Adrenal gland (tissue), 12 donors: ENCODE data around the gene SPAG7. TPM values are rescaled to one million over a fixed set of nuclear protein-coding genes. Genes with fewer than 3 reads are reported as not detected.

ENCODE experiments used
- DNase-seq, 7 donors: peaks; one replicate each; pipeline ENCODE4 v3.0.0-alpha.2; 2019 to 2020
- H3K27ac ChIP-seq, 5 donors: fragments of 200-600 bp; sonication (generic) in 4 of 5; 1 replicate in 3 of 5; 2 replicates in 2 of 5; pipeline versions ENCODE4 v1.5.1 to v1.8.0; 2016 to 2020; ENCODE audit warnings: mild to moderate bottlenecking in 1 of 5
- H3K27me3 ChIP-seq: fragments of 200-600 bp; 2 replicates; pipeline ENCODE4 v1.8.0; 2021
- H3K36me3 ChIP-seq, 2 donors: fragments of 200-600 bp; replicated peaks in 1 of 2; 1 replicate in 1 of 2; 2 replicates in 1 of 2; pipeline versions ENCODE4 v1.5.1 to v1.8.0; 2018 to 2022
- H3K4me1 ChIP-seq, 2 donors: fragments of 200-600 bp; replicated peaks in 1 of 2; 1 replicate in 1 of 2; 2 replicates in 1 of 2; pipeline versions ENCODE4 v1.5.1 to v1.8.0; 2018 to 2021
- H3K4me3 ChIP-seq, 4 donors: fragments of 200-600 bp; sonication (generic) in 3 of 4; one replicate each; pipeline ENCODE4 v1.5.1; 2016 to 2018
- H3K9me3 ChIP-seq, 3 donors: fragments of 200-600 bp; sonication (generic) in 1 of 3; replicated peaks in 1 of 3; 1 replicate in 2 of 3; 2 replicates in 1 of 3; pipeline versions ENCODE4 v1.5.1 to v1.8.0; 2016 to 2021
- CTCF ChIP-seq, 6 experiments: fragments of 450-650 bp in 4 of 6; fragments of 200-600 bp in 2 of 6; sonication (generic) in 1 of 6; IDR thresholded peaks; 1 replicate in 5 of 6; 2 replicates in 1 of 6; pipeline versions ENCODE4 v1.5.1 to v1.8.0; 2016 to 2021; ENCODE audit warnings: antibody characterized with exemption in 6 of 6, mild to moderate bottlenecking in 2 of 6, moderate library complexity in 1 of 6
- POLR2A ChIP-seq, 2 donors: fragments of 450-650 bp; IDR thresholded peaks; one replicate each; pipeline ENCODE4 v1.6.1; 2017; ENCODE audit warnings: antibody characterized with exemption in 2 of 2, mild to moderate bottlenecking in 2 of 2, moderate library complexity in 1 of 2
- WGBS, 4 donors: extraction: QIAGEN DNeasy Blood & Tissue Kit in 2 of 4; methylation state at CpG; one replicate each; pipeline versions ENCODE4 v1.1.5 to v1.1.7; 2013 to 2017; 5-methylcytosine and 5-hydroxymethylcytosine counted together
- intact Hi-C, 2 donors: fragments of 100-400 bp; cut with DNase I; formaldehyde crosslinking; loops; one replicate each; pipeline versions ENCODE4 v1.14.1 to v1.15.0; 2022 to 2023
- polyA plus RNA-seq, 3 donors: library from polyadenylated mRNA; stranded (reverse); fragments of 200-250 nt in 2 of 3; fragments of 350-450 nt in 1 of 3; fragmentation: Illumina TruSeq in 1 of 3; extraction: RNeasy Lipid Tissue Mini Kit (QIAGEN cat#74804) in 1 of 3; gene quantifications; one replicate each; pipeline ENCODE4 v1.2.3, GENCODE V29; 2013 to 2014
- total RNA-seq, 9 donors: library from RNA; depleted of rRNA in 4 of 9; stranded (reverse); fragments of >200 nt in 4 of 9; fragments of 120-200 nt in 1 of 9; fragmentation: NEBNext Ultra II Directional in 1 of 9; extraction: Animal tissue kit (Norgen Biotek cat#: 25700) in 1 of 9; gene quantifications; one replicate each; pipeline versions ENCODE4 v1.1.0 to v1.2.4, GENCODE V29; 2013 to 2023
- donor health status: healthy with polysubstance abuse.
- donor health status: Bipolar disorder and iron deficiency.
- donor health status: DM: yes; HTN: yes; CAD: no.
- donor health status: DM: no; HTN: no; CAD: no.
- donor health status: DM: no; HTN: no; CAD: no.
- donor health status: DM: yes; HTN: yes; CAD: no.

The SPAG7 gene
- total and polyA plus RNA-seq, 12 donors = 44.3 to 120 (median 73.5) TPM

DNA sequence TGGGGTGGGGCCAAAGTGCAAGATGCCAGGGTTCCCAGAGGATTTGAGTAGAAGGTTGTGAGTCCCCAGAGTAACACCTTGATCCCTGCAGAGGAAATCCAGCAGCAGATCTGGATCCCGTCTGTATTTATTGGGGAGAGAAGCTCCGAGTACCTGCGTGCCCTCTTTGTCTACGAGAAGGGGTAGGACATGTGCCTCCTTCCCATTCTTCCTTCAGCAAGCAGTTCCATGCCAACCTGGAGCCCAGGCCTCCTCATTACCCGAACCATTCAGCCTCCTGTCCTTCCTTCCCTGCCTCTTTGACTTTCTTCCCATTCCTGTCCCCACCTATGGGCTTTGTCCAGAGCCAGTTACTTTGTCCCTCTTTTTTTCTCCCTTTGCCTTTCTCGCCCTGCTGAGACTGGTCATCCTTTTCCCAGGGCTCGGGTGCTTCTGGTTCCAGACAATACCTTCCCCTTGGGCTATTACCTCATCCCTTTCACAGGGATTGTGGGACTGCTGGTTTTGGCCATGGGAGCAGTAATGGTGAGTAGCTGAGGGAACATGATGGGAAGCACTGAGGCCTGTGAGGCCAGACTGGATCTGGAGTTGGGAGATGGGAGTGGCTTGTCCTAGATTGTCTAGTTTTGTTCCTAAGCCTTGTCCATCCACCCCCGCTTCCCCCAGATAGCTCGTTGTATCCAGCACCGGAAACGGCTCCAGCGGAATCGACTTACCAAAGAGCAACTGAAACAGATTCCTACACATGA is 24.7 kb downstream of the SPAG7 start:
- H3K27me3 ChIP-seq = no peaks in the 10 kb centered on the region
- H3K9me3 ChIP-seq = no peaks in the 10 kb centered on the region
- H3K4me1 ChIP-seq = peaks cover 34 to 55% of the 10 kb centered on the region in 2 donors
- TF ChIP-seq CTCF (IDR thresholded peaks at IDR 0.05) (no peak), POLR2A (IDR thresholded peaks at IDR 0.05) (no peak)
- intact Hi-C loops = no loop called here
- peaks cover 0 to 52% of the 10 kb centered on the region in 2 donors for H3K36me3 ChIP-seq
- H3K4me3 ChIP-seq = no peak overlapping the region
- DNase-seq = no peak
- WGBS, 4 donors = 75 to 85% (median 78%) methylated on average over 13 of the region's 13 CpGs
- no peak overlapping the region for H3K27ac ChIP-seq

DNA sequence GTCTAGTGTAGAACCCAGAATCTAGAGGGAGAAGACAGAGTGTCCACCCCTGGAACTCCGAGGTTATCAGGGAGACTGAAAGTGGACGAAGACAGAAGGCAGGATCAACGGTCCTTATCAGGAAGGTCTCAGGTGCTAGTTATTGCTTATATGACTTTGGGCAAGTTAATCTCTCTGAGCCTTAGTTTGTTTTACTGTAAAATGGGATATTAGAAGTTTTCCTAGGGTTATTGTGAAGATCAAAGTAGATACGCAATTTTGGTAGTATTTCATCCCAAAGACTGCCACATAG is 26.4 kb downstream of the SPAG7 start:
- 29 to 41% (median 40%) methylated on average over 4 of the region's 4 CpGs for WGBS, 4 donors
- no peaks in the 10 kb centered on the region for H3K27me3 ChIP-seq
- H3K4me3 ChIP-seq = peak overlapping the region in 1 of 4 donors; percentile 81
- H3K27ac ChIP-seq = peak overlapping the region in 3 of 5 donors; percentile 23 to 93 (median 79)
- TF ChIP-seq CTCF (IDR thresholded peaks at IDR 0.05) = no peak
- TF ChIP-seq POLR2A (IDR thresholded peaks at IDR 0.05) = no peak
- no peak for DNase-seq
- peaks cover 34 to 47% of the 10 kb centered on the region in 2 donors for H3K4me1 ChIP-seq
- H3K36me3 ChIP-seq = peaks cover 0 to 57% of the 10 kb centered on the region in 2 donors
- intact Hi-C loops = no loop called here
- H3K9me3 ChIP-seq = no peaks in the 10 kb centered on the region

- no peaks in the 10 kb centered on the region for H3K27me3 ChIP-seq
- intact Hi-C loops = no loop called here
- peaks cover 0 to 51% of the 10 kb centered on the region in 2 donors for H3K36me3 ChIP-seq
- H3K4me1 ChIP-seq = peaks cover 28 to 41% of the 10 kb centered on the region in 2 donors
- WGBS, 4 donors = 0 to 2% (median 1%) methylated on average over 20 to 29 of the region's 29 CpGs
- no peak for TF ChIP-seq POLR2A (IDR thresholded peaks at IDR 0.05)
- no peak for TF ChIP-seq CTCF (IDR thresholded peaks at IDR 0.05)
- DNase-seq = peak in 6 of 7 donors; percentile 79 to 93 (median 88)
- peak overlapping the region; percentile 50 to 95 (median 66) for H3K4me3 ChIP-seq
- peak overlapping the region; percentile 79 to 93 (median 90) for H3K27ac ChIP-seq
- H3K9me3 ChIP-seq = no peaks in the 10 kb centered on the region
Observed at GRCh38 chr17:4940555-4941318, 26.9 kb downstream of the SPAG7 start.

DNA sequence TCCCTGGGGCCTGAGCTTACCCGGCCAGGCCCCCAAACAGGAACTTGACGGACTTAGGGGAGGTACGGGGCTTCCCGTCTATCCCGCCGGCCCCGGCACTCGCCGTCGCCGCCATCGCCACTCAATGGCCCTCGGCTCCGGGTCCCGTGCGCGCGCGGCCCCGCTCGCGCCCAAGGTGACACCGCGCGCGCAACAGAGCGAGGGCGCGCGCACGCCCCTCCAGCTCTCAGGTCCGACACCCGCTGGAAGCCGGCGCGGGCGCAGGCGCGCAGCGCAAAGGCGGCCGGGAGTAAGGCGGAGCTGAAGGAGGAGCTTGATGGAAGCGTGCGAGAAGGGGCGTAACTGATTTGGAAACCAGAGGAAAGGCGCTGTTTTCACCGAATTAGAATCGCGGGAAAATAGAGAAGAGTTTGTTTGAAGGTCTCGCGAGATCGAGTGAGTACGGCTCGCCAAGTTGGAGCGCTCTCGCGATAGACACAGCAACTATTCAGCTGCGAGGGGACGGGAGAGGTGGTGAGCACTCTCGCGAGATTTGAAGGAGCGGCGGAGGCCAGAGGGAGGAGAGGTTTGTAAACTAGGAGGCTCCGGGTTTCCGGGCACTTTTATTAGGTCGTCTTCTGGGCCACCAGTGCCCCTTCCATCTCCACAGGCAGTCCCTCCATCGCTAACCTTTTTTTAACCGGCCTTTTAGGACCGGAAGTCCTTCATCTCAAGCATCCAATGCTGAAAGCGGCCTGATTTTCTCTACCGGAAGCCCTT is 27.6 kb downstream of the SPAG7 start, which contains the start of the genes RNF167 and SLC25A11:
TSS of gene RNF167 (plus strand) at position 473 of the 759 bp plus-strand sequence. CDS start 642 bp downstream, outside the sequence.
TSS of gene SLC25A11 (minus strand) at position 251 of the 759 bp plus-strand sequence. CDS start at position 115, 136 bp downstream.
- DNase-seq = peak; percentile 94 to 99 (median 98)
- intact Hi-C loops = loop anchor here (5.0 to 10.0 kb wide), 2 partner anchors 45 to 57 kb away; partner anchors contain the start of genes CAMTA2 (in 1 of the 2), INCA1 (in 1 of the 2) and KIF1C (in 1 of the 2)
- 0 to 1% (median 0%) methylated on average over 32 to 72 of the region's 72 CpGs for WGBS, 4 donors
- no peaks in the 10 kb centered on the region for H3K27me3 ChIP-seq
- H3K9me3 ChIP-seq = no peaks in the 10 kb centered on the region
- H3K27ac ChIP-seq = peak within 1 kb of the TSS; percentile 79 to 93 (median 90)
- peak in 1 of 2 donors; percentile 56 for TF ChIP-seq POLR2A (IDR thresholded peaks at IDR 0.05)
- no peak for TF ChIP-seq CTCF (IDR thresholded peaks at IDR 0.05)
- H3K4me1 ChIP-seq = peaks cover 21 to 34% of the 10 kb centered on the region in 2 donors
- H3K36me3 ChIP-seq = peaks cover 0 to 44% of the 10 kb centered on the region in 2 donors
- peak within 1 kb of the TSS; percentile 50 to 95 (median 80) for H3K4me3 ChIP-seq
